ENCODE results near the gene OR8B2.

Gene OR8B2

DNA sequence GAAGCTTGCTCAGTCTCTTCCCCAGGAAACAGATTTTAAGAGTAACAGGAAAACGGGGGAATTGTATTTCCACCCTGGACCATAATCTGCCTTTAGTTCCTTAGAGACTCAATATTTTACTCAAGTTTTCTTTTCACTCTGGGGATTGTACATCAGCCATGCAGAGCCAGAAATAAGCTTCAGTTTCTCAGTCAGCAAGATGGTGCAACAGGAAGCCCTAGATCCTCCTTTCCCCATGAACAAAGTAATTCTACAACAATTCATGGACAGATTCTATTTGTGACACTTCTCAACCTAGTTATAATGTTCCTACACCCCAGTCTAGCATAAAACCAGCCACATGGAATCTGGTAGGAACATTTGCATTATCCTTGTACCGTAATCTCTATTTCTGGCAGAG, 24.7 kb downstream of the OR8B2 start:
- no peak for TF ChIP-seq GATA1 (IDR thresholded peaks at IDR 0.05; ENCODE audit: low read depth, low read length)
- TF ChIP-seq POLR2A (IDR thresholded peaks at IDR 0.05; ENCODE audit: low read length), result no peak
- no peak for DNase-seq

- DNase-seq, result no peak
- TF ChIP-seq POLR2A (IDR thresholded peaks at IDR 0.05; ENCODE audit: low read length) (no peak), GATA1 (IDR thresholded peaks at IDR 0.05; ENCODE audit: low read depth, low read length) (no peak)
These were observed 37.9 kb downstream of the OR8B2 start for GRCh38 chr11:124346311-124346955.

DNA sequence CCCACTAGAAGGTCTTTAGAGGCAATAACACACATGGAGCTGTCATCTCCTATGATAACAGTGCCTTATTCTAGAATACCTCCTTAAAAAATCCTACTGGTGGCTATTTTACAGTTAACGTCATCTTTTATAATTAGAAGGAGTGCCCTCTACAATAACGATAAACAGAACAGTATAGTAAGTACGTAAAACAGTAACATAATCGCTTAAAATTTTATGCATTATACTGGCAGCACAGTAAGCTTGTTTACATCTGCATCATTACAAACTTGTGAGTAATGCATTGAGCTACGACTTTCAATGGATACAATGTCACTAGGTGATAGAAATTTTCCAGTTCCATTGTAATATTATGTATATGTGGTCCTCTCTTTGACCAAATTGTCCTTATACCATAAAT, 40.0 kb downstream of the OR8B2 start:
- no peak for DNase-seq
- TF ChIP-seq POLR2A (IDR thresholded peaks at IDR 0.05; ENCODE audit: low read length) (no peak), GATA1 (IDR thresholded peaks at IDR 0.05; ENCODE audit: low read depth, low read length) (no peak)

GRCh38 chr11:124340142-124340447, 44.2 kb downstream of the OR8B2 start:
- TF ChIP-seq POLR2A (IDR thresholded peaks at IDR 0.05; ENCODE audit: low read length) (no peak), GATA1 (IDR thresholded peaks at IDR 0.05; ENCODE audit: low read depth, low read length) (no peak)

DNA sequence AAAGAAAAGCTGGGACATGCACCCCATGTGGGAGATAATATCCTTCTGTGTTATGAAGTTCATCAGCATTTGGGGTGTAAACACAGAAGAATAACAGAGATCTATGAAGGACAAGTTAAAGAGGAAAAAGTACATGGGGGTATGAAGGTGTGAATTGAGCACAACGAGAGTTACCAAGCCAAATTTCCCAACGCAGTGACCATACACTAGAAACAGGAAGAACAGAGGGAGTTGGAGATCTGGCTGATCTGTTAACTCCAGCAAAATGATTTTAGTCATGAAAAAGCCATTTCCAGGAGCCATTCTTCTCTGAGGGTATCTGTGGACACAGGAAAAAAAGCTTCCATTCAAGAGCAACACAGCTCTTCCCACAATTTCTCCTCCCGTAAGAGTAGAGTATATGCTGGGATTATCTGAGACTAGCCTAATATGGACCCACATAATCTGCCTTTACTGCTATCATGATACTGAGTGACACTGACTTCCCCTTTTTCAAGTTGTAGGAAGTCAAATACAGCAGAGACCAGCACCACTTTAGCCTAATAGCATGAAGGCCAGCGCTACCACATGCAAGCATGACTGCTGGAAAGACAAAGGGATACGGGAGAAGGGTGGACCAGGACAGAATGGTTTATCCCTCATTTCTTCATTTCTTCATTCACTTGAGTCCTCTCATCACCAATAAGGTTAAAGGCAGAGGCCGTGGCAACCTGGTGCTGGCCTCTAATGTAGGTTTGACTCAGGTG, 44.7 kb downstream of the OR8B2 start:
- TF ChIP-seq GATA1 (IDR thresholded peaks at IDR 0.05; ENCODE audit: low read depth, low read length) (no peak), POLR2A (IDR thresholded peaks at IDR 0.05; ENCODE audit: low read length) (no peak)

More at GRCh38 chr11:124340142-124340447, 44.2 kb downstream of the OR8B2 start:
- DNase-seq, result no peak

More for the DNA sequence above, 44.7 kb downstream of the OR8B2 start:
- no peak for DNase-seq

Data from erythroblast (primary cell).